Measurements from ENCODE around the gene ATP4B. TPM values are rescaled to one million over a fixed set of nuclear protein-coding genes. Genes with fewer than 3 reads are reported as not detected.

ATP4B gene
- total RNA-seq, 1 experiment from 2014 or later = not detected

- no peak overlapping the region for H4K91ac ChIP-seq (ENCODE audit: insufficient read length, low read depth, low read length)
- H2AFZ ChIP-seq (ENCODE audit: low read length) = no peak overlapping the region
- no peaks in the 10 kb centered on the region for H3K9me3 ChIP-seq (ENCODE audit: control insufficient read depth, low read depth, low read length)
- Mint-ChIP-seq H3K9me3 (peaks cover 3 to 6% of the 10 kb centered on the region in 2 experiments; a peak in 4 of 5 replicates), H3K4me1 (peaks cover 16 to 21% of the 10 kb centered on the region in 2 experiments), H3K27me3 (ENCODE audit: low read depth) (no peaks in the 10 kb centered on the region), H3K4me3 (no peak overlapping the region), H3K36me3 (ENCODE audit: insufficient read depth in 1 of 3, low read depth in 3 of 3) (peaks cover 44 to 52% (median 50%) of the 10 kb centered on the region in 3 experiments), H3K27ac (peak overlapping the region; percentile 78 to 85 (median 84); a peak in 5 of 7 replicates)
- WGBS (ENCODE audit: extremely low coverage, insufficient read length, low lambda C conversion rate) = no CpG with 5 or more reads among the region's 15 CpGs
- H3K27me3 ChIP-seq (ENCODE audit: insufficient read depth, low read length) = no peaks in the 10 kb centered on the region
- no peak overlapping the region for H3K4ac ChIP-seq (ENCODE audit: low read depth, low read length)
- H3T11ph ChIP-seq (ENCODE audit: low read length) = no peak overlapping the region
- no peak overlapping the region for H2BK20ac ChIP-seq (ENCODE audit: low read depth, low read length, poor library complexity, severe bottlenecking)
- no peak overlapping the region for H4K5ac ChIP-seq (ENCODE audit: insufficient read length, low read depth, low read length)
- H3K79me1 ChIP-seq (ENCODE audit: insufficient read depth, low read depth, low read length, poor library complexity, severe bottlenecking) = no peaks in the 10 kb centered on the region
- no peak overlapping the region for H3K14ac ChIP-seq (ENCODE audit: insufficient read depth, low read length)
- H3K23me2 ChIP-seq (ENCODE audit: insufficient read length, low read depth, low read length, poor library complexity, severe bottlenecking) = no peaks in the 10 kb centered on the region
- H2BK15ac ChIP-seq (ENCODE audit: low read depth, low read length) = no peak overlapping the region
- H2BK120ac ChIP-seq (ENCODE audit: low read depth, low read length, poor library complexity, severe bottlenecking) = no peak overlapping the region
- H3K9ac ChIP-seq (ENCODE audit: extremely low read depth, insufficient read length, low read length) = no peak overlapping the region
- no peaks in the 10 kb centered on the region for H4K20me1 ChIP-seq (ENCODE audit: control insufficient read depth, insufficient read depth, insufficient read length)
- H2BK5ac ChIP-seq (ENCODE audit: insufficient read length, low read length) = no peak overlapping the region
- no peak overlapping the region for H3K4me2 ChIP-seq (ENCODE audit: insufficient read depth, insufficient read length, low read length)
- TF ChIP-seq CTCF (conservative IDR thresholded peaks at IDR 0.05) = no peak
- DNase-seq = no peak
- H3K23ac ChIP-seq (ENCODE audit: insufficient read length, low read depth, low read length) = no peak overlapping the region
- H2BK12ac ChIP-seq (ENCODE audit: insufficient read length, low read depth, low read length) = no peak overlapping the region
- H3K56ac ChIP-seq (ENCODE audit: insufficient read length, low read depth, low read length) = no peak overlapping the region
- H3K4me1 ChIP-seq (ENCODE audit: insufficient read depth, low read length) = no peaks in the 10 kb centered on the region
- H2AK5ac ChIP-seq (ENCODE audit: insufficient read length, low read length) = no peak overlapping the region
- no peak overlapping the region for H4K8ac ChIP-seq (replicated peaks; ENCODE audit: insufficient read length, low read depth, low read length)
- no peak overlapping the region for H3K27ac ChIP-seq (ENCODE audit: insufficient read length, low read depth, low read length)
- H3K79me2 ChIP-seq (ENCODE audit: insufficient read depth, low read length) = peaks cover 11% of the 10 kb centered on the region; the same call in 1 of the 2 replicates
- H3K18ac ChIP-seq (ENCODE audit: insufficient read length, low read depth, low read length) = no peak overlapping the region
Measured at GRCh38 chr13:113602291-113602988, 55.6 kb downstream of the ATP4B start.

Data from H9 (cell line).